Measurements from ENCODE around the gene PXDN. TPM values are rescaled to one million over a fixed set of nuclear protein-coding genes. Genes with fewer than 3 reads are reported as not detected.

PXDN gene
- total and polyA plus RNA-seq, 7 donors = 4.1 to 15.4 (median 9.4) TPM

GRCh38 chr2:1634681-1635341 is 109.5 kb downstream of the PXDN start:
- Histone ChIP-seq H3K36me3 (ENCODE audit: insufficient read depth in 1 of 2, low read depth in 1 of 2) (peaks cover 0 to 40% of the 10 kb centered on the region in 2 donors), H3K4me3 (no peak overlapping the region), H3K9me3 (no peaks in the 10 kb centered on the region), H3K4me1 (no peaks in the 10 kb centered on the region), H3K27ac (no peak overlapping the region), H3K27me3 (ENCODE audit: insufficient read depth in 3 of 3, low read length in 2 of 3) (peaks cover 0 to 7% (median 2%) of the 10 kb centered on the region in 3 donors)
- TF ChIP-seq CTCF (IDR thresholded peaks at IDR 0.05) = no peak
- ATAC-seq (no peak), DNase-seq (no peak)
- intact Hi-C loops (cut with DNase I) = no loop called here
- 82 to 85% (median 83%) methylated on average over 10 to 12 of the region's 12 CpGs for WGBS, 3 donors

- WGBS, 3 donors = 63 to 79% (median 65%) methylated on average over 17 to 18 of the region's 18 CpGs
- Histone ChIP-seq H3K4me3 (no peak overlapping the region), H3K4me1 (no peaks in the 10 kb centered on the region), H3K9me3 (no peaks in the 10 kb centered on the region), H3K27ac (no peak overlapping the region), H3K27me3 (ENCODE audit: insufficient read depth in 3 of 3, low read length in 2 of 3) (peaks cover 0 to 7% (median 2%) of the 10 kb centered on the region in 3 donors), H3K36me3 (ENCODE audit: insufficient read depth in 1 of 2, low read depth in 1 of 2) (peaks cover 0 to 39% of the 10 kb centered on the region in 2 donors)
- TF ChIP-seq CTCF (IDR thresholded peaks at IDR 0.05) = no peak
- no peak for ATAC-seq
- intact Hi-C loops (cut with DNase I) = no loop called here
- no peak for DNase-seq
Observed at GRCh38 chr2:1633936-1634587, 110.3 kb downstream of the PXDN start.

GRCh38 chr2:1633092-1633671 is 111.1 kb downstream of the PXDN start:
- Histone ChIP-seq H3K27me3 (ENCODE audit: insufficient read depth in 3 of 3, low read length in 2 of 3) (peaks cover 0 to 10% (median 0%) of the 10 kb centered on the region in 3 donors), H3K27ac (no peak overlapping the region), H3K4me3 (no peak overlapping the region), H3K4me1 (no peaks in the 10 kb centered on the region), H3K36me3 (ENCODE audit: insufficient read depth in 1 of 2, low read depth in 1 of 2) (peaks cover 0 to 31% of the 10 kb centered on the region in 2 donors), H3K9me3 (no peaks in the 10 kb centered on the region)
- TF ChIP-seq CTCF (IDR thresholded peaks at IDR 0.05) = no peak
- DNase-seq = no peak
- WGBS, 3 donors = 77 to 85% (median 79%) methylated on average over 17 of the region's 17 CpGs
- ATAC-seq = no peak
- intact Hi-C loops (cut with DNase I) = no loop called here

- WGBS, 3 donors = 74 to 86% (median 75%) methylated on average over 13 of the region's 13 CpGs
- no peak for TF ChIP-seq CTCF (IDR thresholded peaks at IDR 0.05)
- no peak overlapping the region for H3K27ac ChIP-seq
- ATAC-seq (no peak), DNase-seq (no peak)
- H3K9me3 ChIP-seq = no peaks in the 10 kb centered on the region
- H3K27me3 ChIP-seq (ENCODE audit: insufficient read depth in 3 of 3, low read length in 2 of 3) = peaks cover 0 to 11% (median 0%) of the 10 kb centered on the region in 3 donors
- H3K36me3 ChIP-seq (ENCODE audit: insufficient read depth in 1 of 2, low read depth in 1 of 2) = peaks cover 0 to 31% of the 10 kb centered on the region in 2 donors
- intact Hi-C loops (cut with DNase I) = no loop called here
- H3K4me1 ChIP-seq = no peaks in the 10 kb centered on the region
- H3K4me3 ChIP-seq = no peak overlapping the region
Observed at GRCh38 chr2:1632510-1632909, 111.8 kb downstream of the PXDN start.
